Muscle of back (tissue), 13 donors: ENCODE measurements around the gene OBSCN. TPM values are rescaled to one million over a fixed set of nuclear protein-coding genes. Genes with fewer than 3 reads are reported as not detected.

Experiments used
- DNase-seq, 3 donors: peaks; one replicate each; pipeline versions ENCODE4 v3.0.0 to v3.0.0-alpha.2; 2013
- long read RNA-seq, 9 donors: transcript quantifications; one replicate each; lab custom pipeline, GENCODE V29; 2026
- polyA plus RNA-seq, 10 donors: library from polyadenylated mRNA; unstranded; fragments of 120-200 nt; gene quantifications; one replicate each; pipeline ENCODE4 v1.2.1, GENCODE V29; 2013; ENCODE audit not compliant: insufficient read length in 10 of 10

Gene OBSCN
- 100 to 1,000 TPM; 179 to 336 (median 279) TPM for polyA plus RNA-seq
- long read RNA-seq, donor 1, partial matches to known transcripts, result 0 of 1 reads
- long read RNA-seq, donor 1, other reads (novel, unspliced or antisense), result 0 of 1 reads
- long read RNA-seq, donor 2, result 0 reads
- long read RNA-seq, donor 3, result 0 reads
- long read RNA-seq, donor 4, partial matches to known transcripts, result 0 of 1 reads
- long read RNA-seq, donor 4, other reads (novel, unspliced or antisense), result 0 of 1 reads
- long read RNA-seq, donor 5, partial matches to known transcripts, result 16 of 16 reads
- long read RNA-seq, donor 5, other reads (novel, unspliced or antisense), result 0 of 16 reads
- long read RNA-seq, donor 6, partial matches to known transcripts, result 33 of 34 reads
- long read RNA-seq, donor 6, other reads (novel, unspliced or antisense), result 0 of 34 reads
- long read RNA-seq, donor 7, partial matches to known transcripts, result 7 of 8 reads
- long read RNA-seq, donor 7, other reads (novel, unspliced or antisense), result 0 of 8 reads
- long read RNA-seq, donor 8, result 0 reads
- long read RNA-seq, donor 9, result 0 reads

GRCh38 chr1:228207851-228208821 lies at the start of gene OBSCN:
TSS of gene OBSCN (plus strand) at chr1:228208044. CDS start at chr1:228211784, 3,740 bp downstream.
- DNase-seq, result peak in 2 of 3 donors; percentile 35 to 55

GRCh38 chr1:228158151-228159007 lies 49.5 kb upstream of the OBSCN start:
- DNase-seq, result no peak

- no peak for DNase-seq
Measured at GRCh38 chr1:228159008-228159665, 48.7 kb upstream of the OBSCN start.

- DNase-seq, result no peak
Measured at GRCh38 chr1:228160201-228160761, 47.6 kb upstream of the OBSCN start.

- no peak for DNase-seq
Measured at GRCh38 chr1:228161362-228161761, 46.5 kb upstream of the OBSCN start.

GRCh38 chr1:228161866-228162265 lies 46.0 kb upstream of the OBSCN start:
- DNase-seq, result no peak

GRCh38 chr1:228162286-228163006 lies 45.4 kb upstream of the OBSCN start:
- DNase-seq, result peak in 1 of 3 donors; percentile 59

GRCh38 chr1:228163007-228163753 lies 44.7 kb upstream of the OBSCN start:
- peak in 1 of 3 donors; percentile 63 for DNase-seq

GRCh38 chr1:228163776-228164519 lies 43.9 kb upstream of the OBSCN start:
- DNase-seq, result no peak

- DNase-seq, result no peak
Measured at GRCh38 chr1:228164561-228165371, 43.1 kb upstream of the OBSCN start.

GRCh38 chr1:228165372-228166169 lies 42.3 kb upstream of the OBSCN start, which contains the start of gene IBA57:
TSS of gene IBA57 (plus strand) at chr1:228165804. CDS start at chr1:228165817, 13 bp downstream.
- peak; percentile 99 for DNase-seq

GRCh38 chr1:228166170-228166936 lies 41.5 kb upstream of the OBSCN start:
- DNase-seq, result peak; percentile 56 to 85 (median 75)

- DNase-seq, result no peak
Measured at GRCh38 chr1:228168563-228169270, 39.1 kb upstream of the OBSCN start.

GRCh38 chr1:228169345-228169744 lies 38.5 kb upstream of the OBSCN start:
- DNase-seq, result no peak

GRCh38 chr1:228170666-228171065 lies 37.2 kb upstream of the OBSCN start:
- DNase-seq, result no peak
